ENCODE measurements around the gene CD46.

The CD46 gene

DNA sequence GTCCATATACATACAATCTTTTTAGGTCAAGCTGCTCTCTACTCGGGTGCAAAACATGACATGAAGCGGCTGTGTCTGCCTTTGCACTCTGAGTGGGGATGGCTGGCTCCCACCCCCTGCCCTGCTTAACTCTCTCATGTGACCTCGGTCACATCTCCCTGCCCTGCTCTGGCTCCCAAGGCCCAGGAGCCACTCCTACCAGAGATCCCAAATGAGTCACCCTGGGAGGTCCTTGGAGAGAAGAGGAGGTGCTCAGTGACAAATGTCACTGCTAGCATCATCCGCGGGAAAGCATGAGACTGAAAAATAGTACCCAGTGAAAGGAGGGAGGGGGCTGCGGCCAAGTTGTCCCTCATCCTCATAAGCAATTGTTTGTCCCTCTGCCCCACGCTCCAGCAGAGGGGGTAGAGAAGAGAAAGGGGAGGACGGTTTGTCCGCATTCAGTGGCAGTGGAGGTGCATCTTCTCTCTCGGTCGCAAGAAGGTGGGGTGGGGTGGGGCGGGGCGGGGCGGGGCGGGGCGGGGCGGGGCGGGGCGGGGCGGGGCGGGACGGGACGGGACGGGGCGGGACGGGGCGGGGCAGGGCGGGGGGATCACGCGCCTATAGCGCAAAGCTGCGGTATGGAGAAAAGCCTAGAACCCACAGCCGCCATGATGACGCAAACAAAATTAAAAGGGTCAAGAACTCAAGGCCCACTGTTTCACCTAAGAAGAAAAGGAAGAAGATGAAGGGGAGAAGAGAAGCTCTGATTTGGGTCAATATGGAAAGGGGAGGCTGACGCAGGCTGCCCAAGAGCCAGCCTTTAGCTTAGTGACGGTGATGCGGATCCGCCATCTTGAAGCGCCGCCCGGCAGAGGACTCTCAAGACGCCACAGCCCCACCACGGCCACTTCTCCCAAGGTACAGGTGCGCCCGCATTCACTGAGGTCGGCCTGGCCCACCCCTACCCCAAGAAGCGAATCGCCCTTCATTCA lies 66.2 kb downstream of the CD46 start:
- TF ChIP-seq, protein P1, sequence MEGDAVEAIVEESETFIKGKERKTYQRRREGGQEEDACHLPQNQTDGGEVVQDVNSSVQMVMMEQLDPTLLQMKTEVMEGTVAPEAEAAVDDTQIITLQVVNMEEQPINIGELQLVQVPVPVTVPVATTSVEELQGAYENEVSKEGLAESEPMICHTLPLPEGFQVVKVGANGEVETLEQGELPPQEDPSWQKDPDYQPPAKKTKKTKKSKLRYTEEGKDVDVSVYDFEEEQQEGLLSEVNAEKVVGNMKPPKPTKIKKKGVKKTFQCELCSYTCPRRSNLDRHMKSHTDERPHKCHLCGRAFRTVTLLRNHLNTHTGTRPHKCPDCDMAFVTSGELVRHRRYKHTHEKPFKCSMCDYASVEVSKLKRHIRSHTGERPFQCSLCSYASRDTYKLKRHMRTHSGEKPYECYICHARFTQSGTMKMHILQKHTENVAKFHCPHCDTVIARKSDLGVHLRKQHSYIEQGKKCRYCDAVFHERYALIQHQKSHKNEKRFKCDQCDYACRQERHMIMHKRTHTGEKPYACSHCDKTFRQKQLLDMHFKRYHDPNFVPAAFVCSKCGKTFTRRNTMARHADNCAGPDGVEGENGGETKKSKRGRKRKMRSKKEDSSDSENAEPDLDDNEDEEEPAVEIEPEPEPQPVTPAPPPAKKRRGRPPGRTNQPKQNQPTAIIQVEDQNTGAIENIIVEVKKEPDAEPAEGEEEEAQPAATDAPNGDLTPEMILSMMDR (IDR thresholded peaks at IDR 0.05; ENCODE audit: insufficient read depth, low read depth, low read length, missing control alignments): no peak
- H3K4me3 ChIP-seq (ENCODE audit: low read length): no peak overlapping the region
- DNase-seq (ENCODE audit: low read depth): no peak

DNA sequence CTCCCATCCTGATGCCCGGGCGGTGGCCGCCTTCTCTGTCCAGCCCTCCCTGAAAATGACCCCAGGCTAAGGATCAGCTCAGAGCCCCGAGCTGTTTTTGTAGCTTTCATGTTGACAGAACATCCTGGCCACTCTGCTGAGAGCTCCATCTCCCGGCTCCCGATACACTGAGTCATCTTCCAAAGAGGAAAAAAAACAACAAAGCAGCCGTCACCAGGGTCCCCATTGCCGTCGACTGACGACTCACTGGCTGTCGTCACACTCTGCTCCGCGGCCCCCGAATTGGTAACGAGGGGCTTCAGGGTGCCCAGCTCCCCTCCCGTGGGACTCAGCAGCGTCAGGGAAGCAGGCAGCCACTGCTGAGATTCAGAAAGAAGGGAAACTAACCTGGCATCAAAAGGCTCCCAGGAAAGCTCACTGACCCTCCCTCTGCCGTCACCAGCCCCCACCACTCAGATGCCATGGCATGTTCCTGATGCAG lies 67.2 kb downstream of the CD46 start:
- peak; percentile 42 for DNase-seq (ENCODE audit: low read depth)
- TF ChIP-seq, protein P1 (IDR thresholded peaks at IDR 0.05; ENCODE audit: insufficient read depth, low read depth, low read length, missing control alignments): no peak
- H3K4me3 ChIP-seq (ENCODE audit: low read length): no peak overlapping the region

DNA sequence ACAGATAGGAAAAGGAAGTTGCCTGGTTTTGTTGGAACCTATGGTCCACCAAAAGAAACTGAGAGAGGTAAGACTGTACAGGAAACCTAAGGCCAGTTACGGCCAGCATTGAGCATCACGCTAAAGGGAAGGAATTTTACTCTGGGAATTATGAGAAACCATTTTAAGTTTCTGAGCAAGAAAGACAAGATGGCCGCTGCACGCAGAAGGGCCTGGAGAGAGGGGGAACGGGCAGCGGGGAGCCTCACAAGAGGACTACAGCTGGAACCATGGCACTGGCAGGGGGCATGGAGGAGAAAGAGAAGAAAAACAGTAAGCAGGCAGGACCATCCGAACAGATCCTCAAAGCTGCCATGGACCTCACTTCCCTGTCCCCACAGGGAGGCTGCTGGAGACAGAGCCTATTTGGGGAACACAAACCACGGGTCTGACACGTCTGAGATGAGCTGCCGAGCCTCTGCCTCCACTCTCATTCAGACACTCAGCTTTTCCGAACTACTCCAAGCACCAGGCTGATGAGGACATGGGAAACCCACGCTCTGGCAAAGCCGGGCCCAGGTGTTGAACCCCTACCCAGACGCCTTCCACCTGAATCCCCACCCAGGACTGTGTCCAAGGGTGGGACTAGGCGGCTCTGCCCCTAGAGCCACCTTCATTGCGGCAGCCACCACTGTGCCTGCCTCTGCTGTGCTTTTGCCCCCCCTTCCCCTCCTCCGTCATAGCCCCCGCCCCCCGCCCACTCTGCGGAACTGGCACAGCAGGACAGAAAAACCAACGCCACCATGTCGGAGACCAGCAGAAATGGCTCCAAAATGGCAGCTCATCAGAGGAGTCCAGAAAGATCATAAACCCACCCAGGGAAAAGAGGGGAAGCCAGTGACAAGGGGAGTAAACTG lies 69.0 kb downstream of the CD46 start:
- TF ChIP-seq, protein P1 (IDR thresholded peaks at IDR 0.05; ENCODE audit: insufficient read depth, low read depth, low read length, missing control alignments): no peak
- no peak for DNase-seq (ENCODE audit: low read depth)
- H3K4me3 ChIP-seq (ENCODE audit: low read length): no peak overlapping the region

- DNase-seq (ENCODE audit: low read depth): no peak
- TF ChIP-seq, protein P1 (IDR thresholded peaks at IDR 0.05; ENCODE audit: insufficient read depth, low read depth, low read length, missing control alignments): no peak
- no peak overlapping the region for H3K4me3 ChIP-seq (ENCODE audit: low read length)
These were observed 69.7 kb downstream of the CD46 start for GRCh38 chr1:207821464-207822045.

DNA sequence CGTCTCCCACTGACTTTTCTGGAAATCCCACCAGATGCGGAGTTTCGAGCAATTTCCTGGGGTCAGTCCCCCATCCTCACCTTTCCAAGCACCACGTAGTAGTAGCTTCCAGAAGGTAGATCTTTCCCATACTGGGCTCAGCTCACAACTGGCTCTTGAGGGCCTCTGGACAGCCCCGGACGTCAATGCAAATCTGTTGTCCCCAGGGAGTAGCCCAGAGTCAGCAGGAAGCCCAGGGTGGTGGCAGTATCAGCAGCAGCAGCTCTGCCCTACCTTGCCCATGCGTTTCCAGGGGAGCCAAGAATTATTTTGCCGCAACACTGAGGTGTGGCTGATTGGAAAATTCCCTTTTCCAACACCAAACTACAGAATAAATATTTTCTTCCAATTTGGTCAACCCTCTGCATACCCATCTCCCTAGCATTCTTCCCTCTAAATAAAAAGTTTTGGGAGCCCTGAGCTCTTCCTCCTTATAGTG lies 70.3 kb downstream of the CD46 start:
- TF ChIP-seq, protein P1 (IDR thresholded peaks at IDR 0.05; ENCODE audit: insufficient read depth, low read depth, low read length, missing control alignments): no peak
- no peak overlapping the region for H3K4me3 ChIP-seq (ENCODE audit: low read length)
- DNase-seq (ENCODE audit: low read depth): no peak

Data from epithelial cell of esophagus (primary cell).